Activated CD8-positive, alpha-beta memory T cell treated with anti-CD3 and anti-CD28 coated beads for 36 hours (primary cell): Measurements from ENCODE around the gene SCUBE1. TPM values are rescaled to one million over a fixed set of nuclear protein-coding genes. Genes with fewer than 3 reads are reported as not detected.

ENCODE experiments used
- CTCF ChIA-PET: fragments of 350-600 bp; sonication (Branson Sonifier 250); formaldehyde crosslinking; loops from one replicate; lab custom pipeline; 2021; ENCODE audit warnings: antibody characterized with exemption; lab: Charles Lee
- POLR2A ChIA-PET: fragments of 350-600 bp; sonication (Branson Sonifier 250); formaldehyde crosslinking; loops from one replicate; lab custom pipeline; 2021; ENCODE audit warnings: antibody characterized with exemption; lab: Charles Lee
- total RNA-seq, 2 experiments: library from RNA; stranded (reverse); gene quantifications; one replicate each; pipeline ENCODE4 v1.2.3, GENCODE V29; 2021

Gene SCUBE1
- under 1 TPM; 0.08 to 0.31 TPM for total RNA-seq

- ChIA-PET POLR2A (no interaction called here), CTCF (interaction anchor here (5.3 kb wide), 1 partner anchor 112 kb away, joined by 41 read pairs; no protein-coding TSS in a partner anchor)
Measured at GRCh38 chr22:43343262-43343669, at the start of gene SCUBE1. Gene SCUBE1 (minus strand): TSS chr22:43343372. CDS start chr22:43343261, 111 bp downstream.

- ChIA-PET CTCF (no interaction called here), POLR2A (no interaction called here)
Measured at GRCh38 chr22:43392385-43392989, 49.3 kb upstream of the SCUBE1 start.

GRCh38 chr22:43391306-43391705, 48.1 kb upstream of the SCUBE1 start:
- CTCF ChIA-PET: no interaction called here
- POLR2A ChIA-PET: no interaction called here

- ChIA-PET POLR2A (no interaction called here), CTCF (no interaction called here)
Measured at GRCh38 chr22:43390872-43391271, 47.7 kb upstream of the SCUBE1 start.

- POLR2A ChIA-PET: no interaction called here
- CTCF ChIA-PET: no interaction called here
Measured at GRCh38 chr22:43390166-43390565, 47.0 kb upstream of the SCUBE1 start.

- POLR2A ChIA-PET: no interaction called here
- CTCF ChIA-PET: interaction anchor here (1.9 kb wide), 1 partner anchor 11 kb away, joined by 9 read pairs; no protein-coding TSS in a partner anchor
Measured at GRCh38 chr22:43389227-43389836, 46.2 kb upstream of the SCUBE1 start.

GRCh38 chr22:43388420-43388851, 45.3 kb upstream of the SCUBE1 start:
- ChIA-PET POLR2A (no interaction called here), CTCF (interaction anchor here (0.8 to 1.9 kb wide), 3 partner anchors 10 to 414 kb away, joined by 3 to 9 read pairs (median 3); no protein-coding TSS in a partner anchor)

GRCh38 chr22:43387815-43388214, 44.6 kb upstream of the SCUBE1 start:
- ChIA-PET POLR2A (no interaction called here), CTCF (interaction anchor here (0.9 to 1.9 kb wide), 3 partner anchors 10 to 414 kb away, joined by 3 to 9 read pairs (median 3); no protein-coding TSS in a partner anchor)

- ChIA-PET CTCF (interaction anchor here (0.7 to 2.0 kb wide), 6 partner anchors 8 to 155 kb away, joined by 3 to 15 read pairs (median 4); no protein-coding TSS in a partner anchor), POLR2A (interaction anchor here (0.5 kb wide), 1 partner anchor 183 kb away, joined by 3 read pairs; no protein-coding TSS in a partner anchor)
Measured at GRCh38 chr22:43385770-43386641, 42.8 kb upstream of the SCUBE1 start.

GRCh38 chr22:43384863-43385262, 41.7 kb upstream of the SCUBE1 start:
- POLR2A ChIA-PET: no interaction called here
- CTCF ChIA-PET: interaction anchor here (1.4 to 2.0 kb wide), 2 partner anchors 10 to 39 kb away, joined by 4 to 15 read pairs; no protein-coding TSS in a partner anchor

- ChIA-PET CTCF (interaction anchor here (1.4 to 1.9 kb wide), 2 partner anchors 35 to 501 kb away, joined by 3 to 5 read pairs; no protein-coding TSS in a partner anchor), POLR2A (interaction anchor here (0.6 kb wide), 1 partner anchor 872 kb away, joined by 5 read pairs; no protein-coding TSS in a partner anchor)
Measured at GRCh38 chr22:43381693-43382092, 38.5 kb upstream of the SCUBE1 start.

GRCh38 chr22:43377896-43378704, 34.9 kb upstream of the SCUBE1 start:
- POLR2A ChIA-PET: interaction anchor here (0.8 kb wide), 1 partner anchor 1122 kb away, joined by 3 read pairs; no protein-coding TSS in a partner anchor
- CTCF ChIA-PET: interaction anchor here (0.7 to 1.9 kb wide), 3 partner anchors 10 to 507 kb away, joined by 3 to 10 read pairs (median 9); no protein-coding TSS in a partner anchor

GRCh38 chr22:43377548-43377895, 34.4 kb upstream of the SCUBE1 start:
- CTCF ChIA-PET: interaction anchor here (0.7 to 1.9 kb wide), 3 partner anchors 11 to 507 kb away, joined by 3 to 10 read pairs (median 9); no protein-coding TSS in a partner anchor
- POLR2A ChIA-PET: no interaction called here

- POLR2A ChIA-PET: no interaction called here
- CTCF ChIA-PET: interaction anchor here (1.9 kb wide), 1 partner anchor 31 kb away, joined by 10 read pairs; no protein-coding TSS in a partner anchor
Measured at GRCh38 chr22:43376765-43377547, 33.8 kb upstream of the SCUBE1 start.

GRCh38 chr22:43375951-43376455, 32.8 kb upstream of the SCUBE1 start:
- POLR2A ChIA-PET: no interaction called here
- CTCF ChIA-PET: no interaction called here

GRCh38 chr22:43370036-43370435, 26.9 kb upstream of the SCUBE1 start:
- CTCF ChIA-PET: interaction anchor here (1.1 kb wide), 1 partner anchor 24 kb away, joined by 8 read pairs; no protein-coding TSS in a partner anchor
- POLR2A ChIA-PET: no interaction called here
